Stimulated activated CD8-positive, alpha-beta memory T cell treated with anti-CD3 and anti-CD28 coated beads, Interleukin-4, amount 100 ng/mL, for 48 hours (primary cell): ENCODE results near the gene NFS1.

Experiments
- DNase-seq: peaks from one replicate; pipeline ENCODE4 v3.0.0-alpha.2; 2020

The NFS1 gene

DNA sequence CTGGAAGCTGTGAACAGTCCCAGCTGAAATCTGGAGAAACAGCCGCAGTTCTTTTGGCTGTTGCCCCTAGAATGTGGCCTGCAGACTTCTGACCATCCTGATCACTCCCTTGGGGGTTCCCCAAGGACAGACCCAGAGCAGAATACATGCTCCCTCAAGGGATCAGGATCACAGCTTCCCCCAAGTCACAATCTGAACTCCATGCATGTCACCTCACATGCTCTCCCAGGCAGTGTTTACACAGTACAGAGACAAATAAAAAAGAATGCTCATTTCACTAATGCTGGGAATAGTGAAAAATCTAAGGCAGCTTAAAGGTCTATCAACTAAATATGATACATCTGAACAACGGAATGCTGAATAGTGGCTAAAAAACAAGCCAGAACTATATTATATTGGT lies 63.1 kb downstream of the NFS1 start:
- no peak for DNase-seq

- DNase-seq: peak; percentile 14
Measured at GRCh38 chr20:35635652-35636051, 63.5 kb downstream of the NFS1 start.

DNA sequence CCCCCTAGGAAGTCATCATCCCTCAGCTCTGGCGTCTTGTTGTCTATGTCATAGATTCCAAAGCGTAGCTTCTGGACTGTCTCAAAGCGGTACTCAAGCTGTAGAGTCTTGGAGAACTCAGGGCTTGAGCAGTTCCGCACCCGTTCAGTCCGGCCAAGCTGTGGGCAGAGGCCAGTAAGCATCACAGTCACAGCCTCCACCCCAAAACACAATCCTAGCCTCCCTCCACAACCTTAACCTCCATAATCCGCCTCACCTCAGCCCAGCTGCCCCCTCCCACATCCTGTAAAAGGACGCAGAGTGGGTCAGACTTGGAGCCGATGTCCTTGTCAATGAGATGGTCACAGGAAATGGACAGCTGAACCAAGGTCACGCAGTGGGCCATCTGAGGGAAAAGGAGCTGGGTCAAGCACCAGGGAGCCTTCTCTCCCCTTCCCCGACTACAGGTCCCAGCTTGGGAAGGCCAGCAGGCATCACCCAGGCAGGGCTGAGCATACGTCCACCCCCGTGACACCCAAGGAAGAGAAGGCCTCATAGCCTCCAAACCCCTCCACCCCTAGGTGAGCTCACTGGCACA lies 66.5 kb downstream of the NFS1 start:
- peak; percentile 21 for DNase-seq

DNA sequence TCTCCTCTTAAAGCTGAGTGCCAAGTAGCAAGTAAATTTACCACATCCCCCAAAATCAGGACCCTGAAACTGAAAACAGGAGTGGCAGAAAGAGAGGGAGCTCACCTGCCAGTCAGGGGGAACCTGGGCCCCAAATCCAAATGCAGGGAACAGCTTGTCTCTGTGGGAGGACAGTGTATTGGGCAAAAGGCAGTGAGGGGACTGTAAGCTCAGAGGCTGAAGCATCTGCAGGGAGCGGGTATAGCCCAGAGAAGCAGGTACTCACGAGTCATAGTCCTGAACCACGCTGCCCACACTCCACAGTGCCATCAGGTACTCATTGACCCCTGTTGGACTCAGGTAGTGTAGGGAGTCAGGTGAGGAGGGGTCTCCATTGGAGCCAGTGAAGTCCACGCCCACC lies 68.5 kb downstream of the NFS1 start:
- DNase-seq: peak; percentile 20

DNA sequence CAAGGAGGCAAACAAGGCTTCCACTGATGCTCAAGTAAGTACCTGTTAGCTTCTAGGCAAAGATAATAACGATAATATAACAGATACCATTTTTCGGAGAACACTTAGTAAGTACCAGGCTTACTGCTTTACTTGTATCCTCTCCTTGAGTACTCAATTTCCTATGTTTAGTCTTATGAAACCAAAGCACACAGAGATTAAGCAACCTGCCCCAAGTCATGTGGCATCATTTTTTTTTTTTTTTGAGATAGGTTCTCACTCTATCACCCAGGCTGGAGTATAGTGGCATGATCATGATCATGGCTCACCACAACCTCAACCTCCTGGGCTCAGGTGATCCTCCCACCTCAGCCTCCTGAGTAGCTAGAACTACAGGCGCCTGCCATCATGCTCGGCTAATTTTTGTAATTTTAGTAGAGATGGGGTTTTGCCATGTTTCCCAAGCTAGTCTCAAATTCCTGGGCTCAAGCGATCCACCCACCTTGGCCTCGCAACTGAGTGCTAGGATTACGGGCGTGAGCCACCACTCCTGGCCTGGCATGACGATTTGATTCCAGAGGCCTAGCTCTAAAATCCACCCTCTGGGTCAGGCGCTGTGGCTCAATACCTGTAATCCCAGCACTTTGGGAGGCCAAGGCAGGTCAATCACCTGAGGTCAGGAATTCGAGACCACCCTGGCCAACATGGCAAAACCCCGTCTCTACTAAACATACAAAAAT lies 69.6 kb downstream of the NFS1 start:
- DNase-seq: peak; percentile 13

DNA sequence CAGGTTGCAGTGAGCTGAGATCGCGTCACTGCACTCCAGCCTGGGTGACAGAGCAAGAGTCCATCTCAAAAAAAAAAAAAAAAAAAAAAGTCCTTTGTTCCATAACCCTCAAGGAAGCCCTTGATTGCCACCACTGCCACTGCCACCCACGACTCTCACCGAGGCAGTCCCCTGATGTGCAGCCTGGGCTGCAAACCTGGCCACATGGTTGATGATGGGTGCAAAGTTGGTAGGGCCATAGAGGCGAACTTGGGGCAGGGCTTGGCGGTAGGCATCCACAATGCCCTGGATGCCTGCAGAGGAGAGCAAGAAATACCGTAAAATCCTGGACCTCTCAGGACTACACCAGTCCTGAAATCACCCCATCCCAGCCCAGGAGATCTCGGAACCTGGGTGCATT lies 72.0 kb downstream of the NFS1 start:
- no peak for DNase-seq

DNA sequence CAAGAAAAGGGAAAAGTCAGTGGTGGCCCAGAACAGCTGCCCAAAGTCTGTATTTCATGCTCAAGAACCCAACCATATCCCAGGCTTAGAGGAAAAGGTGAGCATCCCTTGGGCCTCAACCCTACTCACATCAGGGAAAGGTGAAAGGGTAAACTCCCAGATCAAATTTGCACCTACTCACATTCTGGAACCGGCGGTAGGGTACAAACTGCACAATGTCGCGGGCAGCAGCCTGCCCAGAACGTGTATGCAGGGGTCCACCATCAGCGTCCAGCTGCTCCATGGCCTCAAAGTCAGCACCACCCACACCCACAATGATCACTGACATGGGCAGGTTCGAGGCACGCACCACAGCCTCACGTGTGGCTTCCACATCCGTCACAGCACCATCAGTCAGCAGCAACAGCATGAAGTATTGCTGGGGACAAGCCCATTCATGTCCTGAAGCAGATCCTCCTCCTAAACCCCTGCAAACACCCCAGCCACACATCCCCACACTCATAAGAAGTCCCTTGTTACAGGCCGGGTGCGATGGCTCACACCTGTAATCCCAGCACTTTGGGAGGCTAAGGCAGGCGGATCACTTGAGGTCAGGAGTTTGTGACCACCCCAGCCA lies 72.7 kb downstream of the NFS1 start:
- DNase-seq: no peak

DNA sequence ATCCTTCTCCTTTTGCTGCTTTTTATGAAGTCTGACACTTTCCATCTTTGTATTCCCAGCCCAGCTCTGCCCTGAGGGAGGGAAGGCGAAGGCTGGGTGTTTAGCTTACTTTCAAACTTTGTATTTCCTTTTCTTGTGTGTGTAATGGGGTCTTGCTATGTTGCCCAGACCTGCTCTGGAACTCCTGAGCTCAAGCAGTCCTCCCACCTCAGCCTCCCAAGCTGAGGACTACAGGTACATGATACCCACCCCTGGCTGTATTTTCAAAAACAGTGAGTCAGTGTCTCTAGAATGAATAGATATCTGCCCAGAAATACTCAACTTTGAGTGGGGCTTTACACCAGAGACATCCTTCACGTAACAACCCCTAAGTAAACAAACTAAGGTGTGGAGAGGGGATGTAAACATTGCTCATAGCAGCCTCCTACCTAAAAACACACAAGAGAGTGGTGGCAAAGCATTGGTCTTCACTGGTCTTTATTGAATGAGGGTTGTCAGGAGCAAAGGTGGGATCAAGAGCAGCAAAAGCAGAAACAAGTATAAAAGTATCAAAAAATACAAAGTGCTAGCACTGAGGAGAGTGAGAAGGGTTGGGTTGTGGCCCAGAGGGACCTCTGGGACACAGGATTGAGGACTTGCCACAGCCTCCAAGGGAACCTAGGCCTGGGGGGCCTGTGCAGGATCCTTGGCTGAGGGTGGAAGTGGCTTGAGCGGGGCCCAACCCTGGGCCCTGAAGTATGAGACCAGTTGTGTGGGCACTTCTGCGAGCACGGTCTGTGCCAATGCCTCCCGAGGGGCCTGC lies 73.4 kb downstream of the NFS1 start:
- DNase-seq: peak; percentile 9

- no peak for DNase-seq
Measured at GRCh38 chr20:35621560-35621946, 77.6 kb downstream of the NFS1 start.

- no peak for DNase-seq
Measured at GRCh38 chr20:35620818-35621559, 78.2 kb downstream of the NFS1 start.

GRCh38 chr20:35619196-35620095 lies 79.7 kb downstream of the NFS1 start:
- DNase-seq: peak; percentile 89

DNA sequence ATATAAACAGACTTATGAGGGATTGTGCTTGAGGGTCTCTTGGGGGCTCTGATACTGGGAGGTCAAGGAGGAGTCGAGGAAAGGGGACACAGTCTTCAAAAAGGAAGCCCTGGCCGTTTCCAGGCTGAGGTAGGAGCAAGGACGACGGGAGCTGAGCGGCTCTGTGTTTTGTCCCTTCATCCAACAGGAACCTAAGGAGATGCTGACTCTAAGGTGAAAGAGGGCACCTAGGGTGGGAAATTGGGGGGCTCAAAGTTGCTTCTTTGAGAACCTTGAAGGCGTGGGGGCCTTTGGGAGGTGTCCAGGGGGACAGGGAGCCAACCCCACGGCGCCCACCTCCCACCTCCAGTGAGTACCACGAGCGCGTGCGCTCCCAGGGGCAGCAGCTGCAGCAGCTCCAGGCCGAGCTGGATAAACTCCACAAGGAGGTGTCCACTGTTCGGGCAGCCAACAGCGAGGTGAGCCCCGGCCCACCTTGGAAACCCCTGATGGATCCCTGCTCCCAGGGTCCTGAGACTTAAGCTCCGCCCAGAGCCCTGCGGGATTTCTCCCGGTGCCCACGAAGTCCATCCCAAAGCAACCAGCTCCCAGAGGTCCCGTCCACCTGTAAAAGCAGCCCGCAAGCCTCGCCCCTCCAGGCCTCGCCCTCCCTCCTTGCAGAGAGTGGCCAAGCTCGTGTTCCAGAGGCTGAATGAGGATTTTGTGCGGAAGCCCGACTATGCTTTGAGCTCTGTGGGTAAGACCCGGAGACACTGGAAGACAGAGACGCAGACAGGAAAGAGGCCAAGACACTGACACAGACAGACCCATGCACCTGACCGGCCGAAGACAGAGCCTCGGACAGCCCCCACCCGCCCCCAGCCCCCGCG lies 80.7 kb downstream of the NFS1 start:
- no peak for DNase-seq
